ENCODE results near the gene UGCG. TPM values are rescaled to one million over a fixed set of nuclear protein-coding genes. Genes with fewer than 3 reads are reported as not detected.

The UGCG gene
- total and polyA plus RNA-seq, 2 of the 8 experiments (the other 6 are each of a cell fraction or from before 2014, with no cell fraction given), result 14.9 to 34.0 TPM

- H3K27me3 ChIP-seq (replicated peaks in 1 of 4; ENCODE audit: control insufficient read depth in 3 of 4, extremely low read depth in 1 of 4, insufficient read depth in 3 of 4, low read length in 3 of 4), result no peaks in the 10 kb centered on the region
- H3K9me3 ChIP-seq (ENCODE audit: insufficient read depth in 2 of 2, low read depth in 1 of 2, low read length in 1 of 2), result no peaks in the 10 kb centered on the region
- H3K4ac ChIP-seq (replicated peaks; ENCODE audit: insufficient read length, low read depth, low read length), result no peak overlapping the region
- H2BK120ac ChIP-seq (replicated peaks; ENCODE audit: low read depth, low read length), result no peak overlapping the region
- H4K5ac ChIP-seq (ENCODE audit: insufficient read length, low read depth, low read length), result no peak overlapping the region
- no peaks in the 10 kb centered on the region for H3K79me1 ChIP-seq (ENCODE audit: low read depth, low read length)
- ChIA-PET CTCF (ENCODE audit: partially characterized antibody) (no interaction called here), POLR2A (ENCODE audit: partially characterized antibody) (no interaction called here)
- no peak for DNase-seq (ENCODE audit: low read depth in 1 of 2, low spot score in 2 of 2)
- H3K4me3 ChIP-seq (ENCODE audit: extremely low read depth in 1 of 4, insufficient read depth in 2 of 4, low read depth in 3 of 4, low read length in 4 of 4), result no peak overlapping the region
- no peak overlapping the region for H3K14ac ChIP-seq (ENCODE audit: insufficient read length)
- no peak overlapping the region for H2BK12ac ChIP-seq (ENCODE audit: low read depth, low read length)
- H3K27ac ChIP-seq (ENCODE audit: low read depth, low read length), result no peak overlapping the region
- H3K23me2 ChIP-seq (ENCODE audit: low read depth, low read length), result no peaks in the 10 kb centered on the region
- no peak for TF ChIP-seq NRF1 (IDR thresholded peaks at IDR 0.05; ENCODE audit: low read depth, low read length)
- no peak for TF ChIP-seq TBP (IDR thresholded peaks at IDR 0.05; ENCODE audit: low read depth, low read length)
- no peak for TF ChIP-seq NANOG (IDR thresholded peaks at IDR 0.05; ENCODE audit: insufficient read depth, low read depth, low read length, poor library complexity, severe bottlenecking)
- TF ChIP-seq FOSL1 (IDR thresholded peaks at IDR 0.05; ENCODE audit: insufficient read depth, low read depth, low read length), result no peak
- no peak for TF ChIP-seq TAF1 (IDR thresholded peaks at IDR 0.05; ENCODE audit: low read depth, low read length)
- TF ChIP-seq SIN3A (conservative IDR thresholded peaks at IDR 0.05 in 1 of 2, IDR thresholded peaks at IDR 0.05 in 1 of 2; ENCODE audit: low read depth in 1 of 2, low read length in 2 of 2), result no peak
- no peak for TF ChIP-seq TCF12 (IDR thresholded peaks at IDR 0.05; ENCODE audit: low read depth, low read length)
- no peak overlapping the region for H2AK5ac ChIP-seq (ENCODE audit: low read depth, low read length)
- no peak overlapping the region for H2AFZ ChIP-seq (ENCODE audit: low read length)
- no peaks in the 10 kb centered on the region for H4K20me1 ChIP-seq (replicated peaks in 1 of 2; ENCODE audit: control insufficient read depth in 1 of 2, insufficient read depth in 2 of 2, low read length in 2 of 2)
- no peak overlapping the region for H3K56ac ChIP-seq (replicated peaks; ENCODE audit: insufficient read length, low read depth, low read length)
- H3K4me1 ChIP-seq (replicated peaks in 1 of 4; ENCODE audit: control insufficient read depth in 3 of 4, insufficient read depth in 4 of 4, low read length in 3 of 4), result no peaks in the 10 kb centered on the region
- no peak overlapping the region for H3K18ac ChIP-seq (ENCODE audit: extremely low read depth, low read length)
- H4K8ac ChIP-seq (ENCODE audit: extremely low read depth, insufficient read depth, low read length), result no peak overlapping the region
- no peak overlapping the region for H3K9ac ChIP-seq (replicated peaks in 1 of 4; ENCODE audit: extremely low read depth in 1 of 4, low read depth in 3 of 4, low read length in 3 of 4)
- no peaks in the 10 kb centered on the region for H3K79me2 ChIP-seq (ENCODE audit: control insufficient read depth in 1 of 2, insufficient read depth in 2 of 2, low read length in 2 of 2)
- H2BK5ac ChIP-seq (ENCODE audit: low read depth, low read length), result no peak overlapping the region
- no peak overlapping the region for H4K91ac ChIP-seq (replicated peaks; ENCODE audit: insufficient read length, low read length)
- 75% methylated on average over 2 of the region's 2 CpGs; no CpG with 5 or more reads in 1 of the 2 experiments for WGBS, 2 experiments (ENCODE audit: extremely low coverage in 1 of 2, insufficient coverage in 1 of 2, insufficient read length in 1 of 2, insufficient replicate concordance in 2 of 2, low coverage in 1 of 2, low lambda C conversion rate in 2 of 2, missing lambda C conversion rate in 1 of 2)
- no peak overlapping the region for H3K4me2 ChIP-seq (ENCODE audit: insufficient read depth in 1 of 2, low read depth in 2 of 2, low read length in 2 of 2)
- no peak for FAIRE-seq
- H3K23ac ChIP-seq (ENCODE audit: insufficient read length), result no peak overlapping the region
- no peak overlapping the region for H2BK20ac ChIP-seq (ENCODE audit: low read length)
- peaks cover 0 to under 1% (median 0%) of the 10 kb centered on the region in 4 experiments; a peak in 1 of 8 replicates for H3K36me3 ChIP-seq (ENCODE audit: control insufficient read depth in 2 of 4, insufficient read depth in 4 of 4, low read length in 3 of 4)
- no peak overlapping the region for H2BK15ac ChIP-seq (ENCODE audit: low read length)
Observed at GRCh38 chr9:111939322-111939721, 42.7 kb downstream of the UGCG start.

All from H1 (cell line).